CD8-positive, alpha-beta memory T cell (primary cell): ENCODE results near the gene MAML2. TPM values are rescaled to one million over a fixed set of nuclear protein-coding genes. Genes with fewer than 3 reads are reported as not detected.

Experiments
- CTCF ChIA-PET: fragments of 350-600 bp; sonication (Branson Sonifier 250); formaldehyde crosslinking; loops from one replicate; lab custom pipeline; 2021; ENCODE audit warnings: antibody characterized with exemption; lab: Charles Lee
- POLR2A ChIA-PET: fragments of 350-600 bp; sonication (Branson Sonifier 250); formaldehyde crosslinking; loops from one replicate; lab custom pipeline; 2021; ENCODE audit warnings: antibody characterized with exemption; lab: Charles Lee
- DNase-seq, 5 donors: peaks; one replicate each; pipeline versions ENCODE4 v3.0.0 to v3.0.0-alpha.2; 2020 to 2022; ENCODE audit warnings: mixed read lengths in 1 of 5
- H3K27ac ChIP-seq: one replicate; pipeline ENCODE4 v1.7.0; 2013; ENCODE audit warnings: low read depth, mild to moderate bottlenecking, low read length, moderate library complexity
- H3K27me3 ChIP-seq: 2 replicates; pipeline ENCODE4 v1.7.0; 2013; ENCODE audit warnings: low read length, mild to moderate bottlenecking; ENCODE audit not compliant: insufficient read depth, poor library complexity, severe bottlenecking
- H3K36me3 ChIP-seq: 2 replicates; pipeline ENCODE4 v1.7.0; 2013; ENCODE audit warnings: mild to moderate bottlenecking, low read length, moderate library complexity; ENCODE audit not compliant: insufficient read depth
- H3K4me1 ChIP-seq: 2 replicates; pipeline ENCODE4 v1.7.0; 2013; ENCODE audit warnings: mild to moderate bottlenecking, low read length, moderate library complexity; ENCODE audit not compliant: insufficient read depth
- H3K4me3 ChIP-seq: 2 replicates; pipeline ENCODE4 v1.7.0; 2013; ENCODE audit warnings: mild to moderate bottlenecking, low read length
- H3K9me3 ChIP-seq: 2 replicates; pipeline ENCODE4 v1.7.0; 2013; ENCODE audit warnings: mild to moderate bottlenecking, low read length
- H3K27ac Mint-ChIP-seq, 8 donors: one replicate each; pipeline ENCODE4 v1.8.0; 2020 to 2021; ENCODE audit warnings: mixed read lengths in 8 of 8, mild to moderate bottlenecking in 6 of 8, inconsistent platforms in 3 of 8, moderate library complexity in 3 of 8
- H3K27me3 Mint-ChIP-seq, 2 donors: one replicate each; pipeline ENCODE4 v1.8.0; 2020 to 2021; ENCODE audit warnings: mixed read lengths in 2 of 2, mild to moderate bottlenecking in 1 of 2, moderate library complexity in 1 of 2
- H3K36me3 Mint-ChIP-seq, 3 donors: one replicate each; pipeline ENCODE4 v1.8.0; 2020 to 2021; ENCODE audit warnings: mixed read lengths in 3 of 3, inconsistent platforms in 1 of 3, mild to moderate bottlenecking in 1 of 3
- H3K4me1 Mint-ChIP-seq, 3 donors: one replicate each; pipeline ENCODE4 v1.8.0; 2020 to 2021; ENCODE audit warnings: mixed read lengths in 3 of 3, inconsistent platforms in 1 of 3, mild to moderate bottlenecking in 1 of 3
- H3K4me3 Mint-ChIP-seq, 7 donors: one replicate each; pipeline ENCODE4 v1.8.0; 2020 to 2021; ENCODE audit warnings: mixed read lengths in 7 of 7, mild to moderate bottlenecking in 6 of 7, moderate library complexity in 4 of 7, inconsistent platforms in 2 of 7
- H3K9me3 Mint-ChIP-seq, 5 donors: one replicate each; pipeline ENCODE4 v1.8.0; 2020 to 2022; ENCODE audit warnings: mixed read lengths in 5 of 5, mild to moderate bottlenecking in 3 of 5, moderate library complexity in 2 of 5, inconsistent platforms in 1 of 5
- polyA plus RNA-seq: library from polyadenylated mRNA; unstranded; fragments of 300-500 nt; fragmentation: Illumina TruSeq; gene quantifications from one replicate; pipeline ENCODE4 v1.2.3, GENCODE V29; 2021
- total RNA-seq, 2 experiments: library from RNA; stranded (reverse); gene quantifications; one replicate each; pipeline ENCODE4 v1.2.3, GENCODE V29; 2021

Gene MAML2
- total and polyA plus RNA-seq, 3 experiments from 2014 or later: 11.1 to 15.9 (median 15.6) TPM

DNA sequence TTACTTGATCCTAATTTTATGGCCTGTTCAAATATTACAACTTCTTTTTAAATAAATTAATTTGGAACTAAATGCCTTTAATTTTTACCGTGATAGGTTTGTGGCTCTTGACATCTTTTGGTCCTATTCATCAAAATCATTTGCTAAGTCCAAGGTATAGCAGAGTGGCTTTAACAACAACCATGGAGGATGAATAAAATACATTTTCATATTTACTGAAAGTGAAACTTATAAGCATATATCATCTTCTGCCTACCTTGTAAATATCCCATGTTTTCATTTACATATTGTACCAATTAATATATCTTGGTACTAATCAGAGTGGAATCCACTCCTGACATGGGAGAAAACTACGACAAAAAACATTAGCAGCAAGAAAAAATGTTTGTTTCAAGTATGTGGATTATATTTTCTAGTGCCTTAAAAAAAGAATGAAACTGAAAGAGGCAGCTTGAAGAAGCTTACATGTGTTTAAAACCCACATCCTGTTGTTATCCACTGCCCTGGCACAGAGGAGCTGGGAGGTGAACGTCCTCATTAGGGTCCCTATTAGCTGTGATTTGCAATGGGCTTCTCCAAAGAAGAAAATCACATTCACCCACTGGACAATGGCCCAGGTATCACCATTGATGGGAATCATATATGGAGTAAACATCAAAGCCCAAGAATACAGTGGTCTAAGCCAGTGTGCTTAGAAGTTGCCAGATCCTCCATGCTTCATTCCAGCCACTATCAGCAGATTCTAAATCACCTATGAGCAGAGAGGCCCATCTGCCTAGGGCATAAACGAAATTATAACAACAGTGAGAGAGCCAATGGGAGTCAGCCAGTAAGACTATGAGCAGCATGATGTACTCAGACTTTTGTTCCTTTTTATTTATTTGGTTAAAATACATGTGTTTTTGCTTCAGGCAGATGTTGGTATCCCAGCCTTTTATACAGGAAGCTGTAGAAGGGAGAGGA lies 84.7 kb downstream of the MAML2 start:
- DNase-seq: peak; percentile 12 to 78 (median 63)
- Mint-ChIP-seq H3K36me3 (peaks cover 0 to 2% (median 0%) of the 10 kb centered on the region in 3 donors), H3K27me3 (no peaks in the 10 kb centered on the region), H3K4me3 (peak overlapping the region; percentile 66 to 86 (median 77)), H3K4me1 (peaks cover 87 to 94% (median 94%) of the 10 kb centered on the region in 3 donors), H3K9me3 (no peaks in the 10 kb centered on the region), H3K27ac (peak overlapping the region; percentile 91 to 99 (median 96))
- H3K4me1 ChIP-seq: peaks cover 86% of the 10 kb centered on the region
- H3K27me3 ChIP-seq: no peaks in the 10 kb centered on the region
- H3K9me3 ChIP-seq: no peaks in the 10 kb centered on the region
- ChIA-PET CTCF (interaction anchor here (0.7 to 1.4 kb wide), 3 partner anchors 15 to 85 kb away, joined by 3 to 7 read pairs (median 4); partner anchors contain the start of gene MAML2), POLR2A (interaction anchor here (0.5 to 1.6 kb wide), 7 partner anchors 9 to 205 kb away, joined by 3 to 10 read pairs (median 3); partner anchors contain the start of gene MAML2)
- peak overlapping the region; percentile 7 for H3K4me3 ChIP-seq
- peak overlapping the region; percentile 49 for H3K27ac ChIP-seq
- no peaks in the 10 kb centered on the region for H3K36me3 ChIP-seq

DNA sequence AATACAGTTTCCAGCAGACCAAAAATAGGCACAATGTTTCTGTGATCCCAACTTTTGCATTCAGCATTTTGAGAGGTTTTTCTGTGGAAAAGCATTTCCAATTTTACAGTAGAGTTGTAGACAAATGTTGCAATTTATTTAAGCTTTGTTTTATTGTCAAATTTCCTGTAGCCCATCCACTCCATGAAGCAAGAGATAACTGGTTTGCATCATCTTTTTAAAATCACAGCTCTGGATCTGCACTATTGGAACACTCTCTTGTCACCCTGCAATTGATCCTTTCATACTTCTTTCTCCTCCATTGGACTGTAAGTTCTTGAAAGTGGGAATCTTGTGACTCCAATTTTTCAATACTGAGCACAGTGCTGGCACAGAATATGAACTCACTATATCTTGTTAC lies 86.0 kb downstream of the MAML2 start:
- Mint-ChIP-seq H3K27ac (peak overlapping the region; percentile 91 to 99 (median 96)), H3K4me1 (peaks cover 90 to 98% (median 97%) of the 10 kb centered on the region in 3 donors)
- CTCF ChIA-PET: interaction anchor here (1.0 to 3.1 kb wide), 3 partner anchors 14 to 85 kb away, joined by 3 to 11 read pairs (median 7); no protein-coding TSS in a partner anchor

DNA sequence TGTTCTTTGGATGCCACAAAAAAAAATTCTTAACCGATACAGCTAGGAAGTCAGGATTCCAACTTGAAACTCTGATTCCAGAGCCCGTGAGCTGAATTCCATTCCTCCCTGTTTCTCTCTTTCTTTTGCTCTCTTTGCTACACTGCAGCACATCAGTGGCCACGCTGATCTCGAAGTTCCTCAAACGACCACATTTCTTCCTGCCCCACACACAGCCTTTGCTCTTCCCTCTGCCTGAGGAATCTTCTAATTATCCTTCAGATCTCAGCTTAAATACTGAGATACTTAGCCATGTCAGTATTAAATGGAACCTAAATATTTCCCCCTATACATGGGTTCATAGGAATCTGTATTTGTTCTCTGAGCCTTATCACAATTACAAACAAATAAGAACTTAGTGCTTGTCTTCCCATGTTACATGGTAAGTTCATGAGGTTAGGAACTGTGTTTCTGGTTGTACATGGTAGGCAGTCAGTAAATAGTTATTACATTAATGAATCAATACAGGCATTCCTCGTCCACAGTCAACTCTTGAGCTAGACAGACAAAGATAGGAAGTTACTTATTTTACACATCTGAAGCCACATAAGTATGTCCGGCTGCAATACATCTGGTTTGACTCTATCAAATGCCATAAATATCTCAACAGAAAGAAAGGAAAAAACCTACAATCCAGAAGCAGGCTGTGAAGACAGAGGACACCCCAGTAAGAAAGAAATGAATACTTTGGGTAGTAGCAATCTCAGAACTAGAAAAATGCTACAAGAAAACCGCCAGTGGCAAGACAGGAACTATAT lies 86.6 kb downstream of the MAML2 start:
- Mint-ChIP-seq H3K27me3 (no peaks in the 10 kb centered on the region), H3K4me3 (peak overlapping the region; percentile 56 to 83 (median 76)), H3K4me1 (peaks cover 88 to 96% (median 94%) of the 10 kb centered on the region in 3 donors)

More for the DNA sequence above, 86.0 kb downstream of the MAML2 start:
- no peaks in the 10 kb centered on the region for H3K27me3 ChIP-seq
- no peak overlapping the region for H3K27ac ChIP-seq
- Mint-ChIP-seq H3K4me3 (peak overlapping the region; percentile 66 to 83 (median 77)), H3K9me3 (no peaks in the 10 kb centered on the region), H3K27me3 (no peaks in the 10 kb centered on the region), H3K36me3 (peaks cover 0 to 2% (median 2%) of the 10 kb centered on the region in 3 donors)
- POLR2A ChIA-PET: interaction anchor here (0.6 kb wide), 1 partner anchor 335 kb away, joined by 3 read pairs; no protein-coding TSS in a partner anchor
- no peaks in the 10 kb centered on the region for H3K9me3 ChIP-seq
- H3K36me3 ChIP-seq: no peaks in the 10 kb centered on the region
- peaks cover 92% of the 10 kb centered on the region for H3K4me1 ChIP-seq
- no peak overlapping the region for H3K4me3 ChIP-seq
- no peak for DNase-seq

GRCh38 chr11:96254854-96255253 lies 88.1 kb downstream of the MAML2 start:
- Mint-ChIP-seq H3K4me3 (peak overlapping the region; percentile 39 to 75 (median 67)), H3K27me3 (no peaks in the 10 kb centered on the region), H3K27ac (peak overlapping the region in 6 of 8 donors; percentile 35 to 82 (median 46)), H3K36me3 (peaks cover 0 to 3% (median 2%) of the 10 kb centered on the region in 3 donors), H3K9me3 (no peaks in the 10 kb centered on the region), H3K4me1 (peaks cover 86 to 94% (median 90%) of the 10 kb centered on the region in 3 donors)
- Histone ChIP-seq H3K4me1 (peaks cover 79% of the 10 kb centered on the region), H3K4me3 (peak overlapping the region; percentile 30), H3K9me3 (no peaks in the 10 kb centered on the region), H3K27me3 (no peaks in the 10 kb centered on the region), H3K36me3 (no peaks in the 10 kb centered on the region), H3K27ac (no peak overlapping the region)
- ChIA-PET CTCF (interaction anchor here (1.4 to 3.1 kb wide), 5 partner anchors 12 to 88 kb away, joined by 3 to 11 read pairs (median 4); partner anchors contain the start of gene MAML2), POLR2A (interaction anchor here (1.0 to 1.1 kb wide), 2 partner anchors 24 to 43 kb away, joined by 3 to 4 read pairs; no protein-coding TSS in a partner anchor)
- no peak for DNase-seq

More for the DNA sequence above, 86.6 kb downstream of the MAML2 start:
- Histone ChIP-seq H3K4me3 (peak overlapping the region; percentile 2), H3K27ac (peak overlapping the region; percentile 33), H3K9me3 (no peaks in the 10 kb centered on the region), H3K36me3 (no peaks in the 10 kb centered on the region), H3K4me1 (peaks cover 94% of the 10 kb centered on the region), H3K27me3 (no peaks in the 10 kb centered on the region)
- peak overlapping the region; percentile 91 to 99 (median 96) for H3K27ac Mint-ChIP-seq
- CTCF ChIA-PET: interaction anchor here (1.0 to 3.1 kb wide), 4 partner anchors 10 to 85 kb away, joined by 3 to 11 read pairs (median 6); no protein-coding TSS in a partner anchor
- H3K9me3 Mint-ChIP-seq: no peaks in the 10 kb centered on the region
- DNase-seq: no peak
- POLR2A ChIA-PET: interaction anchor here (0.6 kb wide), 2 partner anchors 88 to 334 kb away, joined by 3 to 4 read pairs; no protein-coding TSS in a partner anchor
- H3K36me3 Mint-ChIP-seq: peaks cover 0 to 3% (median 2%) of the 10 kb centered on the region in 3 donors

- Mint-ChIP-seq H3K27me3 (no peaks in the 10 kb centered on the region), H3K27ac (peak overlapping the region; percentile 27 to 95 (median 72)), H3K36me3 (peaks cover 0 to 3% (median 3%) of the 10 kb centered on the region in 3 donors), H3K4me1 (peaks cover 86 to 94% (median 90%) of the 10 kb centered on the region in 3 donors), H3K4me3 (peak overlapping the region; percentile 45 to 82 (median 75)), H3K9me3 (no peaks in the 10 kb centered on the region)
- H3K9me3 ChIP-seq: no peaks in the 10 kb centered on the region
- peak in 3 of 5 donors; percentile 44 to 58 (median 47) for DNase-seq
- CTCF ChIA-PET: interaction anchor here (0.8 to 3.1 kb wide), 4 partner anchors 9 to 87 kb away, joined by 3 to 11 read pairs (median 4); no protein-coding TSS in a partner anchor
- peaks cover 79% of the 10 kb centered on the region for H3K4me1 ChIP-seq
- POLR2A ChIA-PET: interaction anchor here (1.0 to 1.1 kb wide), 2 partner anchors 23 to 43 kb away, joined by 3 to 4 read pairs; no protein-coding TSS in a partner anchor
- no peaks in the 10 kb centered on the region for H3K27me3 ChIP-seq
- H3K27ac ChIP-seq: no peak overlapping the region
- no peaks in the 10 kb centered on the region for H3K36me3 ChIP-seq
- H3K4me3 ChIP-seq: peak overlapping the region; percentile 16
Measured at GRCh38 chr11:96254087-96254486, 88.9 kb downstream of the MAML2 start.

- no peak overlapping the region for H3K4me3 ChIP-seq
- Mint-ChIP-seq H3K4me3 (peak overlapping the region in 4 of 7 donors; percentile 14 to 33 (median 22)), H3K36me3 (peaks cover 0 to 4% (median 1%) of the 10 kb centered on the region in 3 donors), H3K27me3 (no peaks in the 10 kb centered on the region), H3K27ac (peak overlapping the region; percentile 59 to 84 (median 79)), H3K4me1 (peaks cover 67 to 80% (median 79%) of the 10 kb centered on the region in 3 donors), H3K9me3 (no peaks in the 10 kb centered on the region)
- DNase-seq: no peak
- no peaks in the 10 kb centered on the region for H3K27me3 ChIP-seq
- no peaks in the 10 kb centered on the region for H3K36me3 ChIP-seq
- H3K27ac ChIP-seq: no peak overlapping the region
- POLR2A ChIA-PET: no interaction called here
- H3K4me1 ChIP-seq: peaks cover 59% of the 10 kb centered on the region
- CTCF ChIA-PET: no interaction called here
- H3K9me3 ChIP-seq: no peaks in the 10 kb centered on the region
Measured at GRCh38 chr11:96246718-96247552, 96.1 kb downstream of the MAML2 start.
